ENCODE results near the gene DHDH. TPM values are rescaled to one million over a fixed set of nuclear protein-coding genes. Genes with fewer than 3 reads are reported as not detected.

The DHDH gene
- total RNA-seq, 6 experiments from 2014 or later, result 0.29 TPM; not detected in 5

GRCh38 chr19:48988286-48988685, 54.8 kb downstream of the DHDH start:
- Histone ChIP-seq H3K4me3 (no peak overlapping the region), H3K4me1 (peaks cover 0 to 13% (median 5%) of the 10 kb centered on the region in 4 donors), H3K9me3 (no peaks in the 10 kb centered on the region), H3K27ac (no peak overlapping the region), H3K36me3 (peaks cover 0 to 36% (median 5%) of the 10 kb centered on the region in 4 donors), H3K27me3 (no peaks in the 10 kb centered on the region)
- WGBS (ENCODE audit: insufficient coverage, low coverage, low lambda C conversion rate, missing lambda C conversion rate), result 89% methylated on average over 7 of the region's 7 CpGs
- TF ChIP-seq POLR2A (IDR thresholded peaks at IDR 0.05) (no peak), CTCF (IDR thresholded peaks at IDR 0.05) (no peak)
- no peak for ATAC-seq
- no peak for DNase-seq
- intact Hi-C loops (cut with DNase I), result no loop called here

- TF ChIP-seq POLR2A (IDR thresholded peaks at IDR 0.05), result no peak
- Histone ChIP-seq H3K9me3 (no peaks in the 10 kb centered on the region), H3K36me3 (peaks cover 0 to 36% (median 5%) of the 10 kb centered on the region in 4 donors), H3K4me1 (peaks cover 0 to 11% (median 5%) of the 10 kb centered on the region in 4 donors), H3K4me3 (no peak overlapping the region), H3K27ac (no peak overlapping the region), H3K27me3 (no peaks in the 10 kb centered on the region)
- DNase-seq (no peak), ATAC-seq (no peak)
- intact Hi-C loops (cut with DNase I), result no loop called here
- 92% methylated on average over 9 of the region's 9 CpGs for WGBS (ENCODE audit: insufficient coverage, low coverage, low lambda C conversion rate, missing lambda C conversion rate)
These were observed 55.4 kb downstream of the DHDH start for GRCh38 chr19:48988860-48989259.

- H3K4me3 ChIP-seq, result no peak overlapping the region
- DNase-seq (no peak), ATAC-seq (no peak)
- peaks cover 0 to 18% (median 10%) of the 10 kb centered on the region in 4 donors for H3K4me1 ChIP-seq
- H3K9me3 ChIP-seq, result no peaks in the 10 kb centered on the region
- H3K36me3 ChIP-seq, result peaks cover 0 to 27% (median 2%) of the 10 kb centered on the region in 4 donors
- intact Hi-C loops (cut with DNase I), result no loop called here
- TF ChIP-seq POLR2A (IDR thresholded peaks at IDR 0.05) (no peak), CTCF (IDR thresholded peaks at IDR 0.05) (no peak)
- no peak overlapping the region for H3K27ac ChIP-seq
- 93% methylated on average over 10 of the region's 17 CpGs for WGBS (ENCODE audit: insufficient coverage, low coverage, low lambda C conversion rate, missing lambda C conversion rate)
- H3K27me3 ChIP-seq, result no peaks in the 10 kb centered on the region
These were observed 56.3 kb downstream of the DHDH start for GRCh38 chr19:48989701-48990291.

- Histone ChIP-seq H3K27ac (no peak overlapping the region), H3K9me3 (no peaks in the 10 kb centered on the region), H3K4me3 (no peak overlapping the region), H3K36me3 (peaks cover 0 to 21% (median 0%) of the 10 kb centered on the region in 4 donors), H3K4me1 (peaks cover 0 to 18% (median 11%) of the 10 kb centered on the region in 4 donors), H3K27me3 (no peaks in the 10 kb centered on the region)
- intact Hi-C loops (cut with DNase I), result no loop called here
- ATAC-seq, result no peak
- DNase-seq, result no peak
- TF ChIP-seq CTCF (IDR thresholded peaks at IDR 0.05), result no peak
- no peak for TF ChIP-seq POLR2A (IDR thresholded peaks at IDR 0.05)
- WGBS (ENCODE audit: insufficient coverage, low coverage, low lambda C conversion rate, missing lambda C conversion rate), result 73% methylated on average over 4 of the region's 4 CpGs
These were observed 56.9 kb downstream of the DHDH start for GRCh38 chr19:48990400-48990799.

- Histone ChIP-seq H3K27ac (no peak overlapping the region), H3K27me3 (no peaks in the 10 kb centered on the region)
These were observed 57.6 kb downstream of the DHDH start for GRCh38 chr19:48991011-48991609.

More at GRCh38 chr19:48991011-48991609, 57.6 kb downstream of the DHDH start:
- WGBS (ENCODE audit: insufficient coverage, low coverage, low lambda C conversion rate, missing lambda C conversion rate), result 89% methylated on average over 4 of the region's 22 CpGs
- DNase-seq (no peak), ATAC-seq (no peak)
- intact Hi-C loops (cut with DNase I), result no loop called here
- Histone ChIP-seq H3K4me3 (no peak overlapping the region), H3K36me3 (peaks cover 0 to 14% (median 0%) of the 10 kb centered on the region in 4 donors), H3K4me1 (peaks cover 0 to 18% (median 11%) of the 10 kb centered on the region in 4 donors), H3K9me3 (no peaks in the 10 kb centered on the region)
- TF ChIP-seq POLR2A (IDR thresholded peaks at IDR 0.05) (no peak), CTCF (IDR thresholded peaks at IDR 0.05) (no peak)
